Activated CD8-positive, alpha-beta T cell treated with anti-CD3 and anti-CD28 coated beads for 36 hours (primary cell): Measurements from ENCODE around the gene ASGR1. TPM values are rescaled to one million over a fixed set of nuclear protein-coding genes. Genes with fewer than 3 reads are reported as not detected.

Source experiments
- ATAC-seq: fragments of 200-7000 bp; cut with Tn5 transposase; one replicate; pipeline ENCODE4 v1.10.0; 2021; ENCODE audit warnings: mild to moderate bottlenecking, moderate library complexity
- CTCF ChIA-PET: fragments of 350-600 bp; sonication (Branson Sonifier 250); formaldehyde crosslinking; loops from one replicate; lab custom pipeline; 2021; ENCODE audit warnings: antibody characterized with exemption; lab: Charles Lee
- POLR2A ChIA-PET: fragments of 350-600 bp; sonication (Branson Sonifier 250); formaldehyde crosslinking; loops from one replicate; lab custom pipeline; 2021; ENCODE audit warnings: antibody characterized with exemption; lab: Charles Lee
- DNase-seq: peaks from one replicate; pipeline ENCODE4 v3.0.0-alpha.2; 2020
- H3K27ac Mint-ChIP-seq: one replicate; pipeline ENCODE4 v1.8.0; 2021; ENCODE audit warnings: mild to moderate bottlenecking, mixed read lengths
- H3K27me3 Mint-ChIP-seq: one replicate; pipeline ENCODE4 v1.8.0; 2021; ENCODE audit warnings: mixed read lengths
- H3K36me3 Mint-ChIP-seq: one replicate; pipeline ENCODE4 v1.8.0; 2021; ENCODE audit warnings: low read depth, mixed read lengths
- H3K4me1 Mint-ChIP-seq: one replicate; pipeline ENCODE4 v1.8.0; 2021; ENCODE audit warnings: low read depth, mixed read lengths
- H3K4me3 Mint-ChIP-seq: one replicate; pipeline ENCODE4 v1.8.0; 2021; ENCODE audit warnings: mild to moderate bottlenecking, moderate library complexity, mixed read lengths
- H3K9me3 Mint-ChIP-seq: one replicate; pipeline ENCODE4 v1.8.0; 2021; ENCODE audit warnings: mixed read lengths
- intact Hi-C: fragments of 100-400 bp; cut with micrococcal nuclease; formaldehyde crosslinking; loops from one replicate; pipeline ENCODE4 v1.10.0; 2022
- total RNA-seq, 2 experiments: library from RNA; stranded (reverse); gene quantifications; one replicate each; pipeline ENCODE4 v1.2.3, GENCODE V29; 2021
- TF ChIP-seq, protein P1 (sequence below): fragments of 200-600 bp; IDR thresholded peaks from one replicate; pipeline ENCODE4 v1.8.0; 2022; ENCODE audit warnings: antibody characterized with exemption, mild to moderate bottlenecking

The ASGR1 gene
- total RNA-seq, 2 experiments from 2014 or later, result 2.6 to 3.9 TPM

DNA sequence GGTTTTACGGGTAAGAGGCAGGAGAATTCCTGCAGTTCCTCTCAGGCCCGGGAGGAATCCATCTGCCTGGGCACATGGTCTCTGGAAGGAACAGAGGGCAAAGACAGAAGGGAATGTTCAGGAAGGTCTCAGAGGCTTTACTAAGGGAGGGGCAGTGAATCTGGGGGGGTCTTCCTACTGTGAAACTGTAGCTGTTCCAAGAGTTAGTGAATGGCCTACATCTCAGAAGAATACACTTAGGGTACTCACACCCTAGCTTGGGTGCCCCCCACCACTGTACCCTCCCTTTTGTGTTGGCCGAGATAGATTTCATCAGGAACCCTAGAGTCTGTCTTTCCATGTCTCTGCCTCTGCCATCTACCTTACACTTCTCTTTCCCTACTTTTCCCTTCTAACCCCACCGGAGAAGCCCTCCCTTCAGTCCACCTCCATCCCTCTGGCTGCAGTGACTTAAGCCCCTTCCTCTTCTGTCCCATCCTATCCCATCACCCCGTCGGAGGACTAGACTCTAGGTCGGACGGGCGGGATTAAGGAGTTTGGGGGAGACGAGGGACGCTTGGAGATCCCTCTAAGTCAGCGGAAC is 40.1 kb upstream of the ASGR1 start:
- ATAC-seq, result no peak
- ChIA-PET POLR2A (interaction anchor here (0.7 to 13.2 kb wide), 8 partner anchors 15 to 355 kb away, joined by 3 to 261 read pairs (median 5); partner anchors contain the start of genes ACAP1, CTDNEP1, DVL2 and GABARAP), CTCF (interaction anchor here (0.7 to 3.6 kb wide), 8 partner anchors 14 to 174 kb away, joined by 3 to 41 read pairs (median 12); partner anchors contain the start of genes DVL2, GABARAP, PHF23 and SLC2A4)
- H3K4me1 Mint-ChIP-seq, result peaks cover 61% of the 10 kb centered on the region
- peak overlapping the region; percentile 94 for H3K27ac Mint-ChIP-seq
- no peaks in the 10 kb centered on the region for H3K9me3 Mint-ChIP-seq
- DNase-seq, result no peak
- no peaks in the 10 kb centered on the region for H3K27me3 Mint-ChIP-seq
- peak overlapping the region; percentile 94 for H3K4me3 Mint-ChIP-seq
- TF ChIP-seq, protein P1, sequence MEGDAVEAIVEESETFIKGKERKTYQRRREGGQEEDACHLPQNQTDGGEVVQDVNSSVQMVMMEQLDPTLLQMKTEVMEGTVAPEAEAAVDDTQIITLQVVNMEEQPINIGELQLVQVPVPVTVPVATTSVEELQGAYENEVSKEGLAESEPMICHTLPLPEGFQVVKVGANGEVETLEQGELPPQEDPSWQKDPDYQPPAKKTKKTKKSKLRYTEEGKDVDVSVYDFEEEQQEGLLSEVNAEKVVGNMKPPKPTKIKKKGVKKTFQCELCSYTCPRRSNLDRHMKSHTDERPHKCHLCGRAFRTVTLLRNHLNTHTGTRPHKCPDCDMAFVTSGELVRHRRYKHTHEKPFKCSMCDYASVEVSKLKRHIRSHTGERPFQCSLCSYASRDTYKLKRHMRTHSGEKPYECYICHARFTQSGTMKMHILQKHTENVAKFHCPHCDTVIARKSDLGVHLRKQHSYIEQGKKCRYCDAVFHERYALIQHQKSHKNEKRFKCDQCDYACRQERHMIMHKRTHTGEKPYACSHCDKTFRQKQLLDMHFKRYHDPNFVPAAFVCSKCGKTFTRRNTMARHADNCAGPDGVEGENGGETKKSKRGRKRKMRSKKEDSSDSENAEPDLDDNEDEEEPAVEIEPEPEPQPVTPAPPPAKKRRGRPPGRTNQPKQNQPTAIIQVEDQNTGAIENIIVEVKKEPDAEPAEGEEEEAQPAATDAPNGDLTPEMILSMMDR, result no peak
- intact Hi-C loops, result no loop called here
- peaks cover 28% of the 10 kb centered on the region for H3K36me3 Mint-ChIP-seq

DNA sequence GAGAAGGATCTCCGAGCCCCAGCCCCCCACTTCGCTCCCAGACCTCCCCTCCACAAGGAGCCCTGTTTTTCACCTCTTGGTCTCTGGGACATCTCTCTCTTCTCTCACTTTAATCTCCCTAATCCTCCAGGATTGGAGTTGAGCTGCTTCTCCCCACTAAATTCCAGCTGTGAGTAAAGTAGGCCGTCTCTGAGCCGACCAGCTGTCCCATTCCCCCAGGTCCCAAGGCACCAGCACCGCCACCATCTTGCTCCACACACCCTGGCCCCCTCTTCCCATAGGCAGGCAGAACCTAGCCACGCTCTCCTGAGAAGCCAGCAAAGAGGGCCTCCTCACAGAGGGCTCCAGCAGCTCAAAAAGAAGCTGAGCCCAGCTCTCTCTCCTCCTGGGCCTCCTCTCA is 39.6 kb upstream of the ASGR1 start:
- CTCF ChIA-PET, result interaction anchor here (0.7 to 3.1 kb wide), 4 partner anchors 15 to 173 kb away, joined by 3 to 41 read pairs (median 20); partner anchors contain the start of genes DVL2, GABARAP, PHF23 and SLC2A4

DNA sequence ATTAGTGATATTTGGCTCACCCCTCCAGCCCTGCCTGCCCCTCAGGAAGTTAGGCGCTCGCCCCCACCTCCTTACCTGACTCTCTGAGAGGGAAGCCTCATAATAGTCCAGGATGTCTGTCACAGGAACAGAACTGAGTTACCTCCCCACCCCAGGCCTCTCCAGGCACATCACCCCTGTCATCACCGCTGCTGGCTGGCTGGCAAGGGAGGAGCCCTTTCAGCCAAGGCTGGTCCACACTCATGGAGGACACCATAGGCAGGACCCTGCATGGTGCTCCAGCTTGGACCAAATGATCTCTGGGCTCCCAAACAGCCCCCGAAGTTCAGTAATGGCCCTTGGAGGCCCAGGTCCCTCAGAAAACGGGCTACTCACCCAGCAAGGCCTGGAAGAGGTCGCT is 39.0 kb upstream of the ASGR1 start:
- peaks cover 72% of the 10 kb centered on the region for H3K4me1 Mint-ChIP-seq
- TF ChIP-seq, protein P1, result no peak
- peak overlapping the region; percentile 72 for H3K27ac Mint-ChIP-seq
- DNase-seq (peak; percentile 34), ATAC-seq (no peak)
- no peaks in the 10 kb centered on the region for H3K9me3 Mint-ChIP-seq
- H3K27me3 Mint-ChIP-seq, result no peaks in the 10 kb centered on the region
- ChIA-PET POLR2A (interaction anchor here (1.0 to 13.2 kb wide), 2 partner anchors 19 to 173 kb away, joined by 3 to 261 read pairs; partner anchors contain the start of genes DVL2, GABARAP and PHF23), CTCF (no interaction called here)
- intact Hi-C loops, result no loop called here
- peak overlapping the region; percentile 60 for H3K4me3 Mint-ChIP-seq
- peaks cover 18% of the 10 kb centered on the region for H3K36me3 Mint-ChIP-seq

More for the DNA sequence above, 39.6 kb upstream of the ASGR1 start:
- DNase-seq (no peak), ATAC-seq (no peak)
- Mint-ChIP-seq H3K36me3 (peaks cover 24% of the 10 kb centered on the region), H3K27ac (peak overlapping the region; percentile 94), H3K4me1 (peaks cover 66% of the 10 kb centered on the region), H3K9me3 (no peaks in the 10 kb centered on the region), H3K4me3 (peak overlapping the region; percentile 94), H3K27me3 (no peaks in the 10 kb centered on the region)
- TF ChIP-seq, protein P1, result no peak
- POLR2A ChIA-PET, result interaction anchor here (1.0 to 13.2 kb wide), 5 partner anchors 18 to 355 kb away, joined by 3 to 261 read pairs (median 5); partner anchors contain the start of genes CTDNEP1, DVL2, GABARAP and PHF23
- intact Hi-C loops, result no loop called here

DNA sequence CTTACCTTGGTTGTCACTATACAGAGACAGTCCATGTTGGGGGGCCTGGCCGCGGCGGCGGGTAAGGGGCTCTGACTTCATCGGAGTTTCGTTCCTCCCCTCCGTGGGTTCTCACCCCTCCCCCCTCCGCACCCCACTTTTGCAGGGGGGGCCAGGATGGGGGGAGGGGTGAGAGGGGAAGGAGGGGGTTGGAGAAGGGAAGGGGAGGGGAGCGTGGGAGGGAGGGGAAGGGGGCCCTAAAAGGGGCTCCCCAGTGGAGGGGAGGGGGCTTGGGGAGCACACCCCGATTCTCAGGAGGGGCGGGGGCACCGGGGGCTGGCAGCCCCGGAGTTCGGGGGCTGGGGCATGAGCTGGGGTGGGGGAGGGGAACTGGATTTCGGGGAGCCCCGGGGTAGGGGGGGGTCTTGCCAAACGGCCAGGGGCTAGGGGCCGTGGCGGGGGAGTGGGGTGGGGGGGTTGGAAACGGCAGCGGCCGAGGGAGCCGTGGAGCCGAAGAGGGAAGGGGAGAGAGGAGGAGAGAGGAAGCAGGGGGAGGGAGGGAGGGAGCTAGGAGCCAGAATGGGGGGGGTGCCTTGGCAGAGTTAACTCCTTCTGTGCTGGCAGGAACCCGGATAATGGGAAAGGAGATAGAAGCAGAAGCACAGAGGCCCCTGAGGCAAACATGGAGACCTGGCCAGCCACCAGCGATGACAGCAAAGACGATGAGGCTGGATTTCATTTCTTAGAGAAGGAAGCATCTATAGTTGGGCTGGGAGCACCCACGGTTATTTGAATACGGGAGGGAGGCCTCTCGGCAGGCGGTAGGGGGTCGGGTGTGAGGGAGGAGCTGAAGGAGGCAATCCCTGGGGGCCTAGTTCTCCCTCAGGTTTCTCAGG is 38.2 kb upstream of the ASGR1 start:
- TF ChIP-seq, protein P1, result no peak
- ChIA-PET CTCF (no interaction called here), POLR2A (interaction anchor here (1.0 to 13.2 kb wide), 2 partner anchors 20 to 172 kb away, joined by 3 to 261 read pairs; partner anchors contain the start of genes DVL2, GABARAP and PHF23)
- H3K9me3 Mint-ChIP-seq, result no peaks in the 10 kb centered on the region
- H3K4me3 Mint-ChIP-seq, result peak overlapping the region; percentile 60
- H3K27ac Mint-ChIP-seq, result peak overlapping the region; percentile 72
- peaks cover 72% of the 10 kb centered on the region for H3K4me1 Mint-ChIP-seq
- ATAC-seq (no peak), DNase-seq (peak; percentile 38)
- peaks cover 15% of the 10 kb centered on the region for H3K36me3 Mint-ChIP-seq
- H3K27me3 Mint-ChIP-seq, result peaks cover under 1% of the 10 kb centered on the region
- intact Hi-C loops, result no loop called here
